HepG2 (cell line): Measurements from ENCODE around the gene ZFP92. TPM values are rescaled to one million over a fixed set of nuclear protein-coding genes. Genes with fewer than 3 reads are reported as not detected.
A peak's percentile ranks its signal among the peaks of the same experiment; 100 is the strongest.

Experiments used
- ATAC-seq: fragments of 200-7000 bp; cut with Tn5 transposase; 3 replicates; pipeline ENCODE4 v1.9.1; 2020; ENCODE audit warnings: mild to moderate bottlenecking, moderate library complexity
- BruUV-seq: library from RNA; stranded (reverse); fragments of 400-500 nt; replicated peaks from 2 replicates; lab custom pipeline; 2021; lab: Mats Ljungman, UMichigan
- CTCF ChIA-PET: fragments of 300-600 bp; formaldehyde crosslinking; extraction: SDS; loops from one replicate; lab custom pipeline; 2021; ENCODE audit warnings: low total read pairs, inconsistent platforms, low intra/inter-chr PET ratio; lab: Yijun Ruan, JAX
- POLR2A ChIA-PET: fragments of 350-600 bp; sonication (Branson Sonifier 250); formaldehyde crosslinking; loops from one replicate; lab custom pipeline; 2020; ENCODE audit warnings: antibody characterized with exemption, inconsistent platforms; lab: Yijun Ruan, JAX
- DNase-seq: peaks from one replicate; pipeline ENCODE4 v3.0.0-alpha.2; 2015; ENCODE audit warnings: low spot score
- FAIRE-seq: peaks from 3 replicates; lab custom pipeline; 2011; peaks lifted over from hg19 to GRCh38; lab: Jason Lieb, UNC
- H2AFZ ChIP-seq: one replicate; pipeline ENCODE4 v1.6.1; 2011; ENCODE audit warnings: low read length, inconsistent platforms
- H3K27ac ChIP-seq: fragments of 300-600 bp; 3 replicates; pipeline ENCODE4 v1.8.0; 2011; ENCODE audit warnings: mixed run types, mild to moderate bottlenecking, mixed read lengths, low read length, inconsistent platforms; ENCODE audit not compliant: insufficient read depth; ENCODE audit errors: extremely low read length
- H3K27me3 ChIP-seq, 2 experiments: fragments of 200-600 bp in 1 of 2; 2 replicates in 1 of 2; 3 replicates in 1 of 2; pipeline versions ENCODE4 v1.6.0 to v1.8.0; 2011; ENCODE audit warnings: low read length in 2 of 2, mild to moderate bottlenecking in 2 of 2, moderate library complexity in 2 of 2, inconsistent platforms in 1 of 2; ENCODE audit not compliant: insufficient read depth in 2 of 2, control insufficient read depth in 1 of 2
- H3K36me3 ChIP-seq, 2 experiments: fragments of 200-600 bp in 1 of 2; replicated peaks in 1 of 2; 2 replicates in 1 of 2; 3 replicates in 1 of 2; pipeline versions ENCODE4 v1.5.1 to v1.8.0; 2011; ENCODE audit warnings: low read length in 2 of 2, inconsistent platforms in 1 of 2; ENCODE audit not compliant: insufficient read depth in 2 of 2, control insufficient read depth in 1 of 2
- H3K4me1 ChIP-seq: 2 replicates; pipeline ENCODE4 v1.5.1; 2012; ENCODE audit warnings: low read length, inconsistent platforms; ENCODE audit not compliant: insufficient read depth
- H3K4me2 ChIP-seq: 2 replicates; pipeline ENCODE4 v1.6.0; 2011; ENCODE audit warnings: low read depth, low read length, inconsistent platforms
- H3K4me3 ChIP-seq, 3 experiments: fragments of 200-600 bp in 1 of 3; sonication (generic), shearing (Covaris generic) in 1 of 3; replicated peaks in 1 of 3; 2 replicates each; pipeline ENCODE4 v1.5.1; 2011 to 2016; ENCODE audit warnings: low read length in 3 of 3, inconsistent platforms in 2 of 3, low read depth in 2 of 3, mild to moderate bottlenecking in 2 of 3, control low read depth in 1 of 3, mixed read lengths in 1 of 3; ENCODE audit not compliant: insufficient read depth in 1 of 3
- H3K79me2 ChIP-seq: one replicate; pipeline ENCODE4 v1.6.1; 2011; ENCODE audit warnings: low read length, inconsistent platforms; ENCODE audit not compliant: insufficient read depth
- H3K9ac ChIP-seq: 2 replicates; pipeline ENCODE4 v1.6.0; 2011; ENCODE audit warnings: mild to moderate bottlenecking, low read depth, low read length, inconsistent platforms; ENCODE audit not compliant: insufficient read depth
- H3K9me3 ChIP-seq: 2 replicates; pipeline ENCODE4 v1.5.1; 2012; ENCODE audit warnings: mild to moderate bottlenecking, low read length
- H4K20me1 ChIP-seq: 2 replicates; pipeline ENCODE4 v1.6.0; 2011; ENCODE audit warnings: inconsistent platforms, mild to moderate bottlenecking, low read length, moderate library complexity; ENCODE audit not compliant: insufficient read depth
- AFF4 ChIP-seq: sonication (generic); formaldehyde crosslinking; IDR thresholded peaks from 2 replicates; pipeline ENCODE4 v1.4.0; 2020; ENCODE audit warnings: missing genetic modification reagents
- FOSL2 ChIP-seq: sonication (generic); formaldehyde crosslinking; IDR thresholded peaks from 2 replicates; pipeline ENCODE4 v1.4.0; 2020; ENCODE audit warnings: missing genetic modification reagents
- FOXK2 ChIP-seq: fragments of 450-650 bp; IDR thresholded peaks from 2 replicates; pipeline ENCODE4 v1.6.1; 2016
- HCFC1 ChIP-seq: fragments of 150-350 bp; IDR thresholded peaks from 2 replicates; pipeline ENCODE4 v1.6.1; 2014; ENCODE audit warnings: low read depth, low read length
- HNF4A ChIP-seq: sonication (generic); formaldehyde crosslinking; IDR thresholded peaks from 2 replicates; pipeline ENCODE4 v1.4.0; 2020; ENCODE audit warnings: missing genetic modification reagents
- IRF9 ChIP-seq: sonication (generic); formaldehyde crosslinking; IDR thresholded peaks from 2 replicates; pipeline ENCODE4 v1.8.0; 2022; ENCODE audit warnings: missing genetic modification reagents, mild to moderate bottlenecking, borderline replicate concordance
- KDM5A ChIP-seq: fragments of 200-600 bp; sonication (generic); IDR thresholded peaks from 2 replicates; pipeline ENCODE4 v1.7.0; 2018; ENCODE audit warnings: antibody characterized with exemption, mild to moderate bottlenecking, low read length, borderline replicate concordance
- KDM5B ChIP-seq: sonication (generic); formaldehyde crosslinking; IDR thresholded peaks from 2 replicates; pipeline ENCODE4 v1.4.0; 2020; ENCODE audit warnings: missing genetic modification reagents, mild to moderate bottlenecking, borderline replicate concordance
- MTERF4 ChIP-seq: sonication (generic); formaldehyde crosslinking; IDR thresholded peaks from 2 replicates; pipeline ENCODE4 v1.8.0; 2023; ENCODE audit warnings: mild to moderate bottlenecking, missing genetic modification reagents
- MXI1 ChIP-seq: IDR thresholded peaks from 3 replicates; pipeline ENCODE4 v1.6.1; 2012; ENCODE audit warnings: low read depth, low read length, inconsistent platforms, borderline replicate concordance
- MYPOP ChIP-seq: sonication (generic); formaldehyde crosslinking; IDR thresholded peaks from 2 replicates; pipeline ENCODE4 v1.8.1; 2023; ENCODE audit warnings: mild to moderate bottlenecking, moderate library complexity, missing genetic modification reagents
- ZBTB42 ChIP-seq: sonication (generic); formaldehyde crosslinking; IDR thresholded peaks from 2 replicates; pipeline ENCODE4 v1.5.0; 2020; ENCODE audit warnings: mild to moderate bottlenecking, missing genetic modification reagents
- ZNF264 ChIP-seq: sonication (generic); formaldehyde crosslinking; IDR thresholded peaks from 2 replicates; pipeline ENCODE4 v1.4.0; 2020; ENCODE audit warnings: missing genetic modification reagents
- ZNF292 ChIP-seq: sonication (generic); formaldehyde crosslinking; IDR thresholded peaks from 2 replicates; pipeline ENCODE4 v1.8.1; 2022; ENCODE audit warnings: mild to moderate bottlenecking, low read depth, missing genetic modification reagents, borderline replicate concordance
- ZNF749 ChIP-seq: sonication (generic); formaldehyde crosslinking; IDR thresholded peaks from 2 replicates; pipeline ENCODE4 v1.8.0; 2022; ENCODE audit warnings: mild to moderate bottlenecking, missing genetic modification reagents, moderate library complexity, borderline replicate concordance
- ZSCAN30 ChIP-seq: sonication (generic); formaldehyde crosslinking; IDR thresholded peaks from 2 replicates; pipeline ENCODE4 v1.5.0; 2020; ENCODE audit warnings: mild to moderate bottlenecking, missing genetic modification reagents
- WGBS: methylation state at CpG from one replicate; pipeline ENCODE4 v1.1.6; 2017; ENCODE audit warnings: low lambda C conversion rate; 5-methylcytosine and 5-hydroxymethylcytosine counted together
- in situ Hi-C: cut with HindIII; loops from 2 replicates; pipeline ENCODE4 v1.10.0; 2017; ENCODE audit warnings: low pct_unique_long_range_greater_than_20kb; ENCODE audit not compliant: extremely low pct_ligation_motif_present
- intact Hi-C: fragments of 100-400 bp; cut with micrococcal nuclease; formaldehyde crosslinking; loops from one replicate; pipeline ENCODE4 v1.10.0; 2022; ENCODE audit not compliant: unreplicated experiment
- polyA plus RNA-seq, 8 experiments: library from polyadenylated mRNA; depleted of rRNA in 3 of 8; stranded (reverse) in 7 of 8; unstranded in 1 of 8; fragments of >200 nt; fragmentation: Illumina TruSeq in 4 of 8; extraction: Trizol in 4 of 8; gene quantifications; 2 replicates each; pipeline versions ENCODE4 v1.2.1 to v1.2.3, GENCODE V29; 2011 to 2016; ENCODE audit warnings: low read depth in 4 of 8, missing spikeins in 1 of 8, mixed read lengths in 1 of 8; ENCODE audit not compliant: insufficient read depth in 1 of 8
- total RNA-seq, 5 experiments: library from RNA; depleted of rRNA; stranded (reverse); fragments of >200 nt; fragmentation: Illumina TruSeq; extraction: Trizol; gene quantifications; 2 replicates each; pipeline ENCODE4 v1.2.3, GENCODE V29; 2016; ENCODE audit warnings: low read depth in 1 of 5
- TF ChIP-seq, protein P1 (sequence below): sonication (generic); formaldehyde crosslinking; conservative IDR thresholded peaks from 2 replicates; pipeline ENCODE4 v1.4.0; 2020; ENCODE audit warnings: missing genetic modification reagents

Gene ZFP92
- total and polyA plus RNA-seq, 2 of the 13 experiments (the other 11 are each of a cell fraction or from before 2014, with no cell fraction given) = 0.02 TPM; not detected in 1

- TF ChIP-seq HNF4A (CRISPR knock-in tag) = peak; percentile 22; the same call in 1 of the 2 replicates
- TF ChIP-seq ZNF749 (CRISPR knock-in tag) = no peak
- no peak for TF ChIP-seq ZNF264 (CRISPR knock-in tag)
- TF ChIP-seq FOXK2 = no peak
- no peak for TF ChIP-seq MXI1
- 0 out of 2 replicates have a peak, but pooled peaks have one; percentile 8 for TF ChIP-seq KDM5B
- TF ChIP-seq MYPOP (CRISPR knock-in tag) = no peak
These were observed 899 bp upstream of the ZFP92 start (continued) for GRCh38 chrX:153410373-153410772.

- no peak overlapping the region for H3K4me3 ChIP-seq
- TF ChIP-seq HCFC1 (no peak), IRF9 (CRISPR knock-in tag) (no peak), ZSCAN30 (CRISPR knock-in tag) (no peak), FOSL2 (CRISPR knock-in tag) (no peak), ZNF292 (CRISPR knock-in tag) (no peak), MTERF4 (CRISPR knock-in tag) (no peak), KDM5A (no peak), AFF4 (CRISPR knock-in tag) (no peak), ZBTB42 (CRISPR knock-in tag) (no peak)
- TF ChIP-seq, protein P1, sequence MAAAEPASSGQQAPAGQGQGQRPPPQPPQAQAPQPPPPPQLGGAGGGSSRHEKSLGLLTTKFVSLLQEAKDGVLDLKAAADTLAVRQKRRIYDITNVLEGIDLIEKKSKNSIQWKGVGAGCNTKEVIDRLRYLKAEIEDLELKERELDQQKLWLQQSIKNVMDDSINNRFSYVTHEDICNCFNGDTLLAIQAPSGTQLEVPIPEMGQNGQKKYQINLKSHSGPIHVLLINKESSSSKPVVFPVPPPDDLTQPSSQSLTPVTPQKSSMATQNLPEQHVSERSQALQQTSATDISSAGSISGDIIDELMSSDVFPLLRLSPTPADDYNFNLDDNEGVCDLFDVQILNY (CRISPR knock-in tag) = no peak
These were observed 401 bp upstream of the ZFP92 start for GRCh38 chrX:153410888-153411254.

More at GRCh38 chrX:153410888-153411254, 401 bp upstream of the ZFP92 start:
- ChIA-PET POLR2A (no interaction called here), CTCF (no interaction called here)
- BruUV-seq = no TSS peak
- WGBS = 86% methylated on average over 8 of the region's 12 CpGs
- FAIRE-seq = no peak
- Histone ChIP-seq H3K9me3 (no peaks in the 10 kb centered on the region), H3K4me1 (peaks cover 48% of the 10 kb centered on the region), H3K27me3 (peaks cover 0 to 2% of the 10 kb centered on the region in 2 experiments; a peak in 1 of 5 replicates), H3K27ac (peak overlapping the region; percentile 67), H4K20me1 (no peaks in the 10 kb centered on the region), H3K36me3 (no peaks in the 10 kb centered on the region), H3K9ac (no peak overlapping the region), H3K4me2 (no peak overlapping the region), H2AFZ (no peak overlapping the region), H3K79me2 (no peaks in the 10 kb centered on the region)
- intact Hi-C loops = no loop called here
- DNase-seq = no peak
- ATAC-seq = no peak
- in situ Hi-C loops = loop anchor here (10.0 kb wide), 1 partner anchor 376 kb away; no protein-coding TSS in a partner anchor
